Body of pancreas (tissue), 4 donors: Measurements from ENCODE around the gene DHDH. TPM values are rescaled to one million over a fixed set of nuclear protein-coding genes. Genes with fewer than 3 reads are reported as not detected.

ENCODE experiments used
- ATAC-seq: fragments of 150-250 bp; one replicate; pipeline ENCODE4 v1.9.1; 2016
- DNase-seq, 4 donors: peaks; one replicate each; pipeline ENCODE4 v3.0.0-alpha.2; 2019
- H3K27ac ChIP-seq, 4 donors: fragments of 200-600 bp; sonication (generic); 1 replicate in 3 of 4; 2 replicates in 1 of 4; pipeline versions ENCODE4 v1.5.1 to v1.6.1; 2016 to 2019; ENCODE audit warnings: mild to moderate bottlenecking in 1 of 4, mixed read lengths in 1 of 4, moderate library complexity in 1 of 4
- H3K27me3 ChIP-seq, 2 donors: fragments of 200-600 bp; sonication (generic); one replicate each; pipeline ENCODE4 v1.6.0; 2016; ENCODE audit warnings: mild to moderate bottlenecking in 1 of 2
- H3K36me3 ChIP-seq, 2 donors: fragments of 200-600 bp; sonication (generic); replicated peaks in 1 of 2; 2 replicates each; pipeline ENCODE4 v1.5.1; 2016; ENCODE audit warnings: low read depth in 2 of 2; ENCODE audit not compliant: insufficient read depth in 1 of 2
- H3K4me1 ChIP-seq: fragments of 200-600 bp; sonication (generic); one replicate; pipeline ENCODE4 v1.6.0; 2016
- H3K4me3 ChIP-seq, 2 donors: fragments of 200-600 bp; sonication (generic); 1 replicate in 1 of 2; 2 replicates in 1 of 2; pipeline ENCODE4 v1.5.1; 2016 to 2019
- H3K9me3 ChIP-seq, 3 donors: fragments of 200-600 bp; sonication (generic); 1 replicate in 2 of 3; 2 replicates in 1 of 3; pipeline ENCODE4 v1.5.1; 2016
- CTCF ChIP-seq, 7 experiments: fragments of 450-650 bp in 4 of 7; fragments of 200-600 bp in 3 of 7; sonication (generic) in 3 of 7; IDR thresholded peaks; one replicate each; pipeline ENCODE4 v1.5.1; 2016 to 2019; ENCODE audit warnings: antibody characterized with exemption in 7 of 7
- POLR2A ChIP-seq, 3 donors: fragments of 450-650 bp; IDR thresholded peaks; one replicate each; pipeline ENCODE4 v1.6.1; 2016; ENCODE audit warnings: antibody characterized with exemption in 3 of 3, mild to moderate bottlenecking in 2 of 3
- WGBS, 2 donors: methylation state at CpG; one replicate each; pipeline ENCODE4 v1.1.5; 2017; 5-methylcytosine and 5-hydroxymethylcytosine counted together
- intact Hi-C: fragments of 100-400 bp; cut with DNase I; formaldehyde crosslinking; loops from one replicate; pipeline ENCODE4 v1.15.1; 2023
- total RNA-seq, 2 donors: library from RNA; depleted of rRNA; stranded (reverse); fragments of >200 nt; gene quantifications; one replicate each; pipeline ENCODE4 v1.1.0, GENCODE V29; 2016

Gene DHDH
- total RNA-seq, 2 donors from 2014 or later: not detected

GRCh38 chr19:48977061-48977460, 43.6 kb downstream of the DHDH start:
- peaks cover 0 to 6% of the 10 kb centered on the region in 2 donors for H3K36me3 ChIP-seq
- intact Hi-C loops: no loop called here
- 83 to 84% methylated on average over 2 of the region's 2 CpGs for WGBS, 2 donors
- H3K4me1 ChIP-seq: no peaks in the 10 kb centered on the region
- H3K27me3 ChIP-seq: no peaks in the 10 kb centered on the region
- H3K4me3 ChIP-seq: no peak overlapping the region
- H3K9me3 ChIP-seq: no peaks in the 10 kb centered on the region
- no peak for ATAC-seq
- TF ChIP-seq POLR2A (IDR thresholded peaks at IDR 0.05) (no peak), CTCF (IDR thresholded peaks at IDR 0.05) (no peak)
- DNase-seq: no peak
- no peak overlapping the region for H3K27ac ChIP-seq

- no peak overlapping the region for H3K27ac ChIP-seq
- no peaks in the 10 kb centered on the region for H3K4me1 ChIP-seq
- peaks cover 0 to 2% of the 10 kb centered on the region in 2 donors for H3K36me3 ChIP-seq
- no peaks in the 10 kb centered on the region for H3K27me3 ChIP-seq
- WGBS, 2 donors: 91 to 93% methylated on average over 7 to 9 of the region's 9 CpGs
- no peak for DNase-seq
- no peak for ATAC-seq
- intact Hi-C loops: no loop called here
- no peaks in the 10 kb centered on the region for H3K9me3 ChIP-seq
- TF ChIP-seq CTCF (IDR thresholded peaks at IDR 0.05) (no peak), POLR2A (IDR thresholded peaks at IDR 0.05) (no peak)
- H3K4me3 ChIP-seq: no peak overlapping the region
Observed at GRCh38 chr19:48982280-48982679, 48.8 kb downstream of the DHDH start.

GRCh38 chr19:48985711-48986110, 52.2 kb downstream of the DHDH start:
- Histone ChIP-seq H3K27ac (no peak overlapping the region), H3K36me3 (peaks cover 0 to 2% of the 10 kb centered on the region in 2 donors), H3K27me3 (no peaks in the 10 kb centered on the region), H3K9me3 (no peaks in the 10 kb centered on the region), H3K4me1 (no peaks in the 10 kb centered on the region), H3K4me3 (no peak overlapping the region)
- TF ChIP-seq POLR2A (IDR thresholded peaks at IDR 0.05) (no peak), CTCF (IDR thresholded peaks at IDR 0.05) (no peak)
- 93% methylated on average over 11 of the region's 13 CpGs; no CpG with 5 or more reads in 1 of the 2 donors for WGBS, 2 donors
- DNase-seq (no peak), ATAC-seq (no peak)
- intact Hi-C loops: no loop called here

- Histone ChIP-seq H3K36me3 (peaks cover 0 to 2% of the 10 kb centered on the region in 2 donors), H3K4me1 (peaks cover 2% of the 10 kb centered on the region), H3K27me3 (no peaks in the 10 kb centered on the region), H3K27ac (no peak overlapping the region), H3K9me3 (no peaks in the 10 kb centered on the region), H3K4me3 (no peak overlapping the region)
- no peak for ATAC-seq
- no peak for DNase-seq
- no peak for TF ChIP-seq CTCF (IDR thresholded peaks at IDR 0.05)
- no peak for TF ChIP-seq POLR2A (IDR thresholded peaks at IDR 0.05)
- intact Hi-C loops: no loop called here
- 90 to 100% methylated on average over 3 of the region's 3 CpGs for WGBS, 2 donors
Observed at GRCh38 chr19:48986211-48986610, 52.7 kb downstream of the DHDH start.

- TF ChIP-seq POLR2A (IDR thresholded peaks at IDR 0.05) (no peak), CTCF (IDR thresholded peaks at IDR 0.05) (no peak)
Observed at GRCh38 chr19:48987323-48987722, 53.8 kb downstream of the DHDH start.

More at GRCh38 chr19:48987323-48987722, 53.8 kb downstream of the DHDH start:
- Histone ChIP-seq H3K9me3 (no peaks in the 10 kb centered on the region), H3K27ac (no peak overlapping the region), H3K4me3 (no peak overlapping the region), H3K4me1 (peaks cover 14% of the 10 kb centered on the region), H3K27me3 (no peaks in the 10 kb centered on the region), H3K36me3 (no peaks in the 10 kb centered on the region)
- intact Hi-C loops: no loop called here
- no peak for ATAC-seq
- DNase-seq: no peak
- WGBS, 2 donors: 82 to 85% methylated on average over 6 to 7 of the region's 7 CpGs
